Measurements from ENCODE around the gene CCDC146. TPM values are rescaled to one million over a fixed set of nuclear protein-coding genes. Genes with fewer than 3 reads are reported as not detected.

The CCDC146 gene
- polyA plus RNA-seq, 1 of the 3 experiments (the other 2 are of a cell fraction) = 2.7 TPM

- H3K9ac ChIP-seq = no peak overlapping the region
- 21% methylated on average over 3 of the region's 3 CpGs for WGBS (ENCODE audit: low lambda C conversion rate)
- H3K27me3 ChIP-seq (ENCODE audit: insufficient read depth) = no peaks in the 10 kb centered on the region
- ChIA-PET POLR2A (no interaction called here), CTCF (interaction anchor here (1.8 kb wide), 1 partner anchor 147 kb away, joined by 3 read pairs; no protein-coding TSS in a partner anchor)
- H3K9me3 ChIP-seq = no peaks in the 10 kb centered on the region
- no peaks in the 10 kb centered on the region for H3K79me2 ChIP-seq (ENCODE audit: insufficient read depth)
- peak overlapping the region in 1 of 2 experiments; percentile 55; a peak in 1 of 4 replicates for H3K27ac ChIP-seq (ENCODE audit: low read depth in 2 of 2, low read length in 1 of 2)
- TF ChIP-seq TCF12 (IDR thresholded peaks at IDR 0.05) (peak; percentile 53; the same call in 1 of the 2 replicates), EZH2phosphoT487 (IDR thresholded peaks at IDR 0.05; ENCODE audit: borderline replicate concordance, low read depth) (no peak), POLR2AphosphoS5 (IDR thresholded peaks at IDR 0.05; ENCODE audit: low read depth, low read length) (no peak)
- H3K4me2 ChIP-seq = no peak overlapping the region
- no peak overlapping the region for H2AFZ ChIP-seq (ENCODE audit: low read depth)
- no peaks in the 10 kb centered on the region for H3K9me2 ChIP-seq
- H3K4me3 ChIP-seq (ENCODE audit: low read depth in 2 of 2, low read length in 1 of 2) = no peak overlapping the region
- no peaks in the 10 kb centered on the region for H3K36me3 ChIP-seq (replicated peaks in 1 of 2; ENCODE audit: control insufficient read depth in 1 of 2, insufficient read depth in 2 of 2, low read length in 1 of 2)
- peaks cover 6% of the 10 kb centered on the region for H3F3A ChIP-seq (replicated peaks; ENCODE audit: insufficient read depth)
- no peaks in the 10 kb centered on the region for H4K20me1 ChIP-seq (ENCODE audit: insufficient read depth)
- DNase-seq = no peak
- peaks cover 4 to 5% of the 10 kb centered on the region in 2 experiments; a peak in 2 of 4 replicates for H3K4me1 ChIP-seq (ENCODE audit: control insufficient read depth in 1 of 2, insufficient read depth in 2 of 2, low read depth in 1 of 2, low read length in 1 of 2)
Observed at GRCh38 chr7:77184990-77185389, 62.6 kb downstream of the CCDC146 start.

GRCh38 chr7:77185866-77186265, 63.5 kb downstream of the CCDC146 start:
- Histone ChIP-seq H3K36me3 (replicated peaks in 1 of 2; ENCODE audit: control insufficient read depth in 1 of 2, insufficient read depth in 2 of 2, low read length in 1 of 2) (no peaks in the 10 kb centered on the region), H3K9me2 (no peaks in the 10 kb centered on the region), H3K4me1 (ENCODE audit: control insufficient read depth in 1 of 2, insufficient read depth in 2 of 2, low read depth in 1 of 2, low read length in 1 of 2) (peaks cover 4 to 5% of the 10 kb centered on the region in 2 experiments; a peak in 2 of 4 replicates), H2AFZ (ENCODE audit: low read depth) (no peak overlapping the region), H4K20me1 (ENCODE audit: insufficient read depth) (no peaks in the 10 kb centered on the region), H3K9me3 (no peaks in the 10 kb centered on the region), H3K9ac (no peak overlapping the region), H3K79me2 (ENCODE audit: insufficient read depth) (no peaks in the 10 kb centered on the region), H3K27me3 (ENCODE audit: insufficient read depth) (no peaks in the 10 kb centered on the region), H3F3A (replicated peaks; ENCODE audit: insufficient read depth) (peaks cover 6% of the 10 kb centered on the region), H3K4me3 (ENCODE audit: low read depth in 2 of 2, low read length in 1 of 2) (no peak overlapping the region), H3K4me2 (no peak overlapping the region), H3K27ac (ENCODE audit: low read depth in 2 of 2, low read length in 1 of 2) (no peak overlapping the region)
- CTCF ChIA-PET = interaction anchor here (0.9 to 1.8 kb wide), 2 partner anchors 61 to 146 kb away, joined by 3 read pairs; no protein-coding TSS in a partner anchor
- 76% methylated on average over 2 of the region's 2 CpGs for whole genome bisulfite sequencing (ENCODE audit: low lambda C conversion rate)
- DNase-seq = no peak
- TF ChIP-seq TEAD4 (IDR thresholded peaks at IDR 0.05; ENCODE audit: borderline replicate concordance, insufficient read depth) (no peak), RAD21 (IDR thresholded peaks at IDR 0.05; ENCODE audit: low read length) (no peak), EZH2phosphoT487 (IDR thresholded peaks at IDR 0.05; ENCODE audit: borderline replicate concordance, low read depth) (no peak), CHD2 (IDR thresholded peaks at IDR 0.05; ENCODE audit: low read length, partially characterized antibody) (no peak), JUND (IDR thresholded peaks at IDR 0.05) (no peak), GATA2 (CRISPR knock-in tag; IDR thresholded peaks at IDR 0.05) (no peak), ZBTB33 (IDR thresholded peaks at IDR 0.05; ENCODE audit: borderline replicate concordance, low read depth) (no peak), ELF1 (IDR thresholded peaks at IDR 0.05) (no peak)
- POLR2A ChIA-PET = no interaction called here
